Skin epidermis (tissue), 12 donors: Measurements from ENCODE around the gene TMEM214.

ENCODE experiments used
- H3K27ac ChIP-seq, 21 experiments: fragments of 200-600 bp; sonication (generic) in 11 of 21; one replicate each; pipeline ENCODE4 v1.5.0; 2020; ENCODE audit warnings: mild to moderate bottlenecking in 3 of 21, inconsistent platforms in 2 of 21, moderate library complexity in 2 of 21
- H3K4me3 ChIP-seq, 7 experiments: fragments of 200-600 bp; sonication (generic) in 2 of 7; one replicate each; pipeline ENCODE4 v1.5.0; 2020; ENCODE audit warnings: inconsistent platforms in 2 of 7, mild to moderate bottlenecking in 2 of 7, moderate library complexity in 1 of 7

Gene TMEM214

DNA sequence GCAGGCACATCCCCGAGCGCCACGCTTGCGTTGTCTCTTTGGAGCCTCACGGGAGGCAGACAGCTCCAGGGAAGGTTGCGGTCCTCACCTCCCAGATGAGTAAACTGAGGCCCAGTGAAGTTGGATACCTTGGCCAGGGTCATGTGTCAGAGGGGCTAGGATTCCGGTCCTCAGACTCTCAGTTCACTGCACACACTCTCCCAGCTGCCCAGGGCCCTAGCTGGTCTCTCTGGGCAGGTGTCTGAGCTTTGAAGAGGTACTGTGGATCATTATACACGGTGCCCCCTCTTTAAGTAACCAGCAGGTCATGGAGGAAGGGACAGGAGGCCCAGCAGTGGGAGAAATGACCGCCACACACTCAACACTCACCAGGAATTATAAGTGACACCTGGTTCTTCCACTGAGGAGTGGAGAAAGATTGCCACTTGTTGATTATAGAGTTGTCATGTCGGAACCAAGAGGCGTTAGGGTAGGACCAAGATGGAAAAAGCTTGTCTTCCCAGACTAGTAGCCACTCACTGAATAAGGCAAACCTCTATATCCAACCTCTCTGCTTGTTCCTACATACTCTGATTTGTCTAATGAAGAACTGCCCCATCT, 588 bp downstream of the TMEM214 start:
- Histone ChIP-seq H3K27ac (peak overlapping the region; percentile 82 to 98 (median 94)), H3K4me3 (peak overlapping the region; percentile 58 to 99 (median 92))

DNA sequence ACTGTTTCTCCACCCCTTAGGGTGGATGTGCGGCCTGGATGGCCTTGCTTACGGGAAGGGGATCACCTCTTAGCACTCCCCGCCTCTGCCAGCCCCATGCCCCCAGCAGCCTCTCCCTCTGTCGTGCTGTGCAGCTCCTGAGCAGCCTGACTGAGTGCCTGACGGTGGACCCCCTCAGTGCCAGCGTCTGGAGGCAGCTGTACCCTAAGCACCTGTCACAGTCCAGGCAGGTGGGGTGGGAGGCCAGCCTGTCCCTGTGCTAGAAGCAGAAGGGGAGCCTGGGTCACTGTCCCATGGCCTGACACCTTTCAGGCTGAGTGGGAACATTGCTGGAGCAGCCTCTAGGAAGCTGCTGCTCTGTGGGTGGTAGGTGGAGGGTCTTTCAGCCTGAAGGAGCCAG, 5.2 kb downstream of the TMEM214 start:
- no peak overlapping the region for H3K4me3 ChIP-seq
- H3K27ac ChIP-seq = peak overlapping the region in 1 of 21 experiments; percentile 36

DNA sequence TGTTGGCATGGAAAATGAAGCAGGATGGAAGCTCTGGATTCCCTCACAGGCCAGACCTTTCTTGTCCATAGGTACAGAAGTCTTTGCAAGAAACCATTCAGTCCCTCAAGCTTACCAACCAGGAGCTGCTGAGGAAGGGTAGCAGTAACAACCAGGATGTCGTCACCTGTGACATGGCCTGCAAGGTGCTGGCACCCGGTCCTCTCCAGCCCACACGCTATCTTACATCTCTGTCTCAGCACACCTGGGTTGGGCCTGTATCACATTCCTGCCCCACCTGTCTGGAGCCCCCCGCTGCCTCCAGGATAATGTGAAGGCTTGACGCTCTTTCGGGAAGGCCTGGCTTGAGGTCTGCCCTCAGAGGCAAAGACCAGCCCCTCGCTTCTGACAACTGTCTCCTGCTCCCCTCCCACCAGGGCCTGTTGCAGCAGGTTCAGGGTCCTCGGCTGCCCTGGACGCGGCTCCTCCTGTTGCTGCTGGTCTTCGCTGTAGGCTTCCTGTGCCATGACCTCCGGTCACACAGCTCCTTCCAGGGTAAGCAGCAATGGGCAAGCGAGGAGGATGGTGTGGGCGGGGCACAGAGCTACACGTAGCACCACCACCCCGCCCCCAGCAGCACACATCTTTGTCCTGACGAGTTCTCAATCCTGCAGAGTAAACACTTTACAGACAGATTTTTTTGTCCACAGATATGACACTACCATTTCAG, 6.0 kb downstream of the TMEM214 start:
- Histone ChIP-seq H3K27ac (no peak overlapping the region), H3K4me3 (no peak overlapping the region)

DNA sequence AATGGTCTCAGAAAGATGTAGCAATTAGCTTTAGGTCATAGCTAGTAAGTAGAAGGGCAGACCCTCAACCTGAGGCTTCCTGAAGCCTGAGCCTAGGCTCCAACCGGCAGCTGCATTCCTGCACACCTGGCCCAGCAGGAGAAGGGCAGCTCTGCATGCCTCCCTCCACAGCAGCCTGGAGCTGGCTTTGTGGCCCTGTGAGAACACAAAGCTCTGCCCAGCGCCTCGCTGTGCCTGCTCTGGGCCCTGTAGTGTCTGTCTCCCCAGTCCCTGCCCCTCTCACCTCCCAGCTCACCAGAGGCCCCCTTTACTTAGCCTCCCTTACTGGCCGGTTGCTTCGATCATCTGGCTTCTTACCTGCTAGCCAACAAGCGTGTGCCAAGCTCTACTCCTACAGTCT, 6.7 kb downstream of the TMEM214 start:
- no peak overlapping the region for H3K27ac ChIP-seq

DNA sequence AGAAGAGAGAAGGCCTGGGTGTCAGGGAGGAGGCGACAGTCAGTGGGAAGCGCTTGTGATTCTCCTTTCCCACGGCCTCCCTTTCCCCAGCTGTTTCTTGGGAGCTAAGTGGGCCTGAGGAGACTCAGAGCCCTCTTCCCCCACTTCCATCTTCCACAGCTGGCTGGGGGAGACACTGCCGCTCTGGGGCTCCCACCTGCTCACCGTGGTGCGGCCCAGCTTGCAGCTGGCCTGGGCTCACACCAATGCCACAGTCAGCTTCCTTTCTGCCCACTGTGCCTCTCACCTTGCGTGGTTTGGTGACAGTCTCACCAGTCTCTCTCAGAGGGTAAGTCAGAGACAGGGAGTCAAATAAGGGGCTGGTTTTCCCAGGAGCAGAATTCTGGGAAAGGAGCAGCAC, 7.1 kb downstream of the TMEM214 start:
- Histone ChIP-seq H3K27ac (no peak overlapping the region), H3K4me3 (no peak overlapping the region)

More for the DNA sequence above, 6.7 kb downstream of the TMEM214 start:
- H3K4me3 ChIP-seq = no peak overlapping the region

DNA sequence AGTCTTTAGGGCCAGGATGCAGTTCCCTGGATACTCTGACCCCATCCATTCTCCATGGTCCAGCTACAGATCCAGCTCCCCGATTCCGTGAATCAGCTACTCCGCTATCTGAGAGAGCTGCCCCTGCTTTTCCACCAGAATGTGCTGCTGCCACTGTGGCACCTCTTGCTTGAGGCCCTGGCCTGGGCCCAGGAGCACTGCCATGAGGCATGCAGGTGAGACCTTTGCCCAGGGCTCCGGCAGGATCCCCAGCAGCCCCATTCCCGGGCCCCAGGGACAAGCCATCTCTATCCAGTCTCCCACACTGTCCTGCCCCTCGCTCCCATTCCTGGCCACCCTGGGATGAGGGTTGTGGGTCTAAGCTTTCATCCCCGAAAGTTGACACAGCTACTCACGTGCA, 7.5 kb downstream of the TMEM214 start:
- no peak overlapping the region for H3K27ac ChIP-seq
- H3K4me3 ChIP-seq = no peak overlapping the region

DNA sequence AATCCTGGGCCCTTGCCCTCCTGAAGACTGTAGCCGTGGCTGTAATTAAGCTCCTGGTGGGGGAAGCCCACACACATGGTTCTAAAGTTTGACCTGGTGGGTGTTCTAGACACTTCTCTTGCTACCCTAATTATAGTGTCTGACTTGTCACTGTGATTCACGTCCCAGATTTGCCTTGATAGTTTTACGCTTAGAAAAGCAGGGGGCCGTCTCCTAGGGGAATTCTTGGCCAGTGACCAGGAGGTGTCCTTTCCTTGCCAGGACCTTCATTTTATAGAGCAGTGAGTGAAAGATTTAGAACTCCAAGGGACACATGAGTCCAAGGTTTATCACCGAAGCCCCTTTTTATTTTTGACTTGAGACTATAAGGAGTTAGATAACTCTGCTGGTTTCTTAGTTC, 9.0 kb downstream of the TMEM214 start:
- H3K27ac ChIP-seq = peak overlapping the region in 1 of 21 experiments; percentile 3
- no peak overlapping the region for H3K4me3 ChIP-seq

DNA sequence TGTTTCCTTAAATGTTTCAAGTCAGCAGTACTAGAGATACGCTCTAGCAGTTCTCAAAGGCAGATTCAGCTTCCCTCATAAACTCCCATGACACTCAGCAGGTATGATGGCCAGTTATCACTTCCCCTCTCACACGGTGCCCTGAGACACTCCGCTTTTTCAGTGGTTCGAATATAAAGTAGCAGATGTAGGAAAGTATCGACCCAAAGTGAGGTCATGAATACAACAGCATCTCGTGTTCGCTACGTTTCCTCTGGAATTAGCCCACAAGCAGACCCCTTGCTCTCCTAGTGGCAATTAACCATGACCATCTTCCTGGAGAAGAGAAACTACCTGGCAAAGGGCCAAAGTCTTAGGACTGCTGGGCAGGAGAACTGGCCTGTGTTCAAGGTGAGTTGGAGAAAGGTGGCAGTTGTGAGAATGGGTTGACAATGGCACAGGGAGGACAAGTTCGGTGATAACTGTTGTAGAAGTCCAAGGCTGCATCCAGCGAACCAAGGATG, 9.4 kb downstream of the TMEM214 start:
- no peak overlapping the region for H3K27ac ChIP-seq
- no peak overlapping the region for H3K4me3 ChIP-seq

DNA sequence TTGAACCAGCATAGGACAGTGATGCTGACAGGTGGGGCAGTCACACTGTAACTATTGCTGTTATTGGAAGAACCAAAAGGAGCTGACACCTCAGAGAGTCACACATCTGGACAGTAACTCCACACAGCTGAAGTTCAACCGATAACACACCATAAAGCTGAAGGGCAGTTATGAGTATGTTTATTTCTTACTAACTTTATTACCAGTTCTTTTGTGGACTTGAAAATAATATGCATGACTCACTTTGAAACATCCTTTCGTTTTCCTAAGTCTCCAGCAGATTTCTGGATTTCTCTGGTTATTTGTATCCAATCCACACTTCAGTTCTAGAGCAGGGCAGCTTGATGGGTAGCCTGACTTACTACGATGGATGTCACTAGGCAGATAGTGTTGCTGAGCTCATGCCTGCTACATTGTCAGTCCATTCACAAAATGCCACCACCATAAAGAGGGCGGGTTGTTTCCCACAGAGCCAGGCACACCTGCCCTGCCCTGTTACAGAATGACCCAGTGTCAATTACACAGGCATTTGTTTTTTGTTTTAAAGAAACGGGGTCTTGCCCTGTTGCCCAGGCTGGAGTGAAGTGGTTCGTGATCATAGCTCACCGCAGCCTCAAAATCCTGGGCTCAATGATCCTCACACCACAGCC, 10.3 kb downstream of the TMEM214 start:
- H3K27ac ChIP-seq = no peak overlapping the region

DNA sequence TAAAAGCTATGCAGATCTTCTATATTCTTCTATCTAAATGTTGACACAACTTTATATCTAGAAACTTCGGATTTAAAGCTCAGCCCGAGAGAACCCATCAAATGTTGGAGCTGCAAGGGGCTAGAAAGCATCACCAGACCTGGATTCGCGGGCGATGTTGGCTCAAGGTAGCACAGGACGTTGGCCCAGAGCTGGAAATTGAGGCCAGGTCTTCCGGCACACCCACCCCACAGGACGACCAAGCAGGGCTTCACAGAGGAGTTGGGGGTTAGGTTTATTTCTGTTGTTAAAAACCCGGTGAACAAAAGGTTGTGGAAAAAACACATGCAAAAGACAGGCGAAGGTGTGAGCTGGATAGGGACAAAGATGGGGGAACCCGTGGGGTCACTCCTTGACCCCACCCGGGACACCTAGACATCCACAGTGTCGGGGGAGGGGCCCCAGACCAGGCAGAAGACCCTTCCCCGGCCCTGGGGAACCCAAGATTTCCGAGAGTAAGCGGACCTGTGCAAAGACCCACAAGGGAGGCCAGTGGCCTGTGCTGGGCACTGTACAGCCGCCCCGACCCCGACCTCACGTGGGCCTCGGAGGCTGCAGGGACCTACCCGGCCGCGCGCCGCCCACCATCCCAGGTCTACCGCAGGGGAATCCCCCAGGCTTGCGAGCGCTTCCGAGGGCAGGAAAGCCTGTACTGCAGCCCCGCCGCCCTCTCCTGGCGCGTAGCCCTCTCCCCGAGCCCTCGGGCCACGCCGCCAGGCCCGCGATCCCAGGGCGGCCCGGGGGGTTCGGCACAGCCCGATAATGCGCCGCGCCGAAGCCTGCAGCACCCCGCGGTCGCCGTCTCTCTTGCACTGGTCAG, 16.9 kb downstream of the TMEM214 start:
- peak overlapping the region in 19 of 21 experiments; percentile 37 to 92 (median 85) for H3K27ac ChIP-seq
- peak overlapping the region; percentile 65 to 96 (median 84) for H3K4me3 ChIP-seq

More for the DNA sequence above, 10.3 kb downstream of the TMEM214 start:
- no peak overlapping the region for H3K4me3 ChIP-seq

DNA sequence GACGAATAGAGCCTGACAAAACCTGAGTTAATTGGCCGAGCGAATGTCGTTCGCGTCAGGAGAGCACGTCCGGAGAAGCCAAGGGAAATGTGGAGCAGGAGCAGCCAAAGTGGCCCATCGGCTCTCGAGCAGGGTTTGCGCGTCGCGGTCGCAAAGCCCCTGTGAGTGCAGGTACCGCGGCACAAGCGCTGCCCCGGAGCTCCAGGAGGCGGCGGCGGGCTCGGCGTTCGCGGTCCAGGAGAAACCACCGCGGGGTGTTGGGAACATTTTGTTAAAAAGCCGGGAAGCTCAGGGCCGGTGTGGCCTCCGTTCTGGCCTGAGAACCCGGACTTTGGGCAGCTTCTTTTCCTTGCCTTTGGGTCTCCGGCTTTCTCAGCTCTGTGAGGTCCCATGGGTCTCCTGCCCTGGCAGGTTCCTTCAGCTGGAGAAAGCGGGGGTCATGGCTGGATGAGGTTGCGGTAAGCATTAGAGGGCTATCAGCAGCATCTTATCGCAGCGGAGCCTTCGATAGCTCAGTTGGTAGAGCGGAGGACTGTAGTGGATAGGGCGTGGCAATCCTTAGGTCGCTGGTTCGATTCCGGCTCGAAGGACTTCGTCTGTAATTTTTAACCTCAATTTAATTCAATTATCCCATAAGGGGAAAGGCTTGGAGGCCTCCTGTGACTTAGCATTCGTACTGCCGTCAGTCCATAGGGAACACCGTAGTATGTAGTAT, 17.7 kb downstream of the TMEM214 start:
- Histone ChIP-seq H3K4me3 (peak overlapping the region; percentile 65 to 96 (median 84)), H3K27ac (peak overlapping the region in 20 of 21 experiments; percentile 65 to 92 (median 84))

DNA sequence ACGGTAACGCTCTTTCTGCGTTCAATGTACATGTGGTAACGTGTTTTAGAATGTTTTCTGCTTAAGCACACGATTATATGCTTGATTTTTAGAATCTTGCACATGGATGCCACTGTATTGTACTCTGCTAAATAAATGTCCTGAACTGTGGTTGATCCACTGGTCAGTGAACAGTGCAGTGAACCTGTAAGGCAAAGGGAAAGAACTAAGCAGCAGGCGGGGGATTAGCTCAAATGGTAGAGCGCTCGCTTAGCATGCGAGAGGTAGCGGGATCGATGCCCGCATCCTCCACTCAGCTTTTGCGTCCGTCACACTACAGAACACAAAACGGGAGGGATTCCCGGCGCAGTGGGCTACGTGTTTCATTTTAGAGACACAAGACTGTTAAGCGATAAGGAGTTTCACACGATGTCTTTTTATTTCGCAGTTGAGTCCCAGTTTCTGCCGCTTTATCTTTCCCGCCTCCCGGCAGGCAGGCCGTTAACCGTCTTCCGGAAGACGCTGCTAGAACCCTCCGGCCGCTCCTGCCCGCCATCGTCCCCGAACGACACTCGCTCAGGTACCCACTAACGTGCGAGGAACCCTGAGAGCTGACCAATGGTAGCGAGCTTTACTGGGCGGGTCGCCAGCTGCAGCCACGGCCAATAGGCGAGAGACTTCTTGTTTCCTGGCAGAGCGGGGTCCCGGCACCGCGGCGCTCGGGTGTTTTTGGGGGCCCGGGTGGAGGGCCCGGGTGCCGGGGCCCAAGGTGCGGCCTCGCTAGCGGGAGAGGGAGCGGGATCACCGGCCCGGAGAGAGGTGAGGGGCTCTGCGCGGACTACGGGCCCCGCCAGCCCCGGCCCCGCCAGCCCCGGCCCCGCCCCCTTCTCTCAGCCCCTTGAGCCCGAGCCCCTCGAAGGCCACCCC, 18.5 kb downstream of the TMEM214 start, which contains the start of gene AGBL5:
TSS of gene AGBL5 (plus strand) at position 673 of the 906 bp plus-strand sequence. CDS start 1,291 bp downstream, outside the sequence.
- Histone ChIP-seq H3K4me3 (peak within 1 kb of the TSS; percentile 65 to 96 (median 84)), H3K27ac (peak within 1 kb of the TSS; percentile 65 to 92 (median 84))

DNA sequence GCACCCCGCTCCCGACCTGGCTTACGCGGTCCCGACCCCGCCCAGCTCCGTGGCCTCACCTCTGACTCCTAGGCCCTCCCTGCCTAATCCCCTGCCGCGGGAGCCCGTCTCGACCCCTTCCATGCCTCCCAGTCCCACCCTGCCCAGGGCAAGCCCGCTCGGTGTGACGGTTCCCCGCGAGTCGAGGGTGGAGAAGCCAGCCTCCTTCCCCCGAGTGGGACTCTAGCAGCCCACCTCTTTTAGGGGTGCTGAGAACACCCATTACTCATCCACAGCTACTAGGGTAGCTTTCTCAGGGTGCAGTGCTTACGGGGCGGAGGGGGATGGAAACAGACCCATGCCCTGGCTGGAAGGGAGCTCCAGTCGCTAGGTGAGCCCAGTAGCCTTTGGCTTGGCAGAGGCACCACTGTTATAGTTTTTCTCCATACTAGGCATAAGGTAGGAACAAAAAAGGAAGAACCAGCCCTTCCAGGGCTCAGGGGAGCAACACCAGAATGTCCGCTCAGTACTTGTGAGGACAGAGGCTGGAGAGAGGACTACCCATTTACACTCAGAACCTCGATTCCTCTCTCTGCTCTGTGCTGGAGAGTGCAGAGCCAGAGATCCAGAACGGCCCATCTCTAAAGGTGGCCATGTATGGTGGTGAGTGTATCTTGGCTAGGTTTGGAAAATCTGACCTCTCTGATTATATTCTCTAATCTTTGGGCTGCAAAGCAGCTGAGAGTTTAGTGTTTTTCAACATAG, 19.3 kb downstream of the TMEM214 start:
- peak overlapping the region; percentile 65 to 96 (median 84) for H3K4me3 ChIP-seq
- peak overlapping the region; percentile 65 to 92 (median 84) for H3K27ac ChIP-seq

DNA sequence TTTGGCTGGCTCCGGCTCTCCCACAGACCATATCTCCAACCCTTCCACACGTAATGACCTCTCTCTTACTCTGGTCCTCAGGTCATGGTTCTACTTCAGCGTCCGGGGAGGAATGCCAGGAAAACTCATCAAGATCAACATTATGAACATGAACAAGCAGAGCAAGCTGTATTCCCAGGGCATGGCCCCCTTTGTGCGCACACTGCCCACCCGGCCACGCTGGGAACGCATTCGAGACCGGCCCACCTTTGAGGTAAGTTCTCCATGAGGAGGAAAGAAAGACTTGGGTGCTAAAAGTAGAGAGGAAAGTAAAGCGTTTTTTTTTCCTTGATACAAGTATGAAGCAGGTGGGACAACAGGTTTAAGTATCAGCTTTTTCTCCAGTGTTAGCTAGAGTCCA, 20.6 kb downstream of the TMEM214 start:
- Histone ChIP-seq H3K4me3 (no peak overlapping the region), H3K27ac (no peak overlapping the region)

DNA sequence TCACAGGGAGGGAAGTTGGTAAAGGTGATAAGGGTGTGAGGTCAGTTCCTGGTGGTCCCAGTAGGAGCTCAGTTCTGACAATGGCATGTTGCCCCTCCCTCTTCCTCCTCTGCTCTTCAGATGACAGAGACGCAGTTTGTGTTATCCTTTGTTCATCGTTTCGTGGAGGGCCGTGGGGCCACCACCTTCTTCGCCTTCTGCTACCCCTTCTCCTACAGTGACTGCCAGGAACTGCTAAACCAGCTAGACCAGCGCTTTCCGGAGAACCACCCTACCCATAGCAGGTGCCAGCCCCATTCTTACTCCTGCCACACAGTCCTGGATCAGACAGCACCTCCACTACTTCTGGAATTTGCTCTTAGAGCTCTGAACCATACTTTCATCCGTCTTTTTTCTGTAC, 21.0 kb downstream of the TMEM214 start:
- Histone ChIP-seq H3K4me3 (no peak overlapping the region), H3K27ac (no peak overlapping the region)

DNA sequence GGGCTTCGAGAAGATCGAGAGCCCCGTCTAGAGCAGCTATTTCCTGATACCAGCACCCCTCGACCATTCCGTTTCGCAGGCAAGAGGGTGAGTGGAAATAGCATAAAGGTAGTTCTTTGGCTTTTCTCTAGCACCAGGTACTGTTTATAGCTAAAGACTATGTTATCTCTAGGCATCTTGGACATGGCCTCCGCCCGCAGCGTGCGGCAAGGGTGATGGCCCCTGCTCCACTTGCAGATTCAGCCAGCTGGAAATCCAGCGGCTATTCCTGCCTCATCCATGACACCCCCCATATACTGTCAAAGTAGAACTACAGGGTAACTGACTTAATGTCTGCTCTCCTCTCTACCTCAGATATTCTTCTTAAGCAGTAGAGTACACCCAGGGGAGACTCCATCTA, 22.0 kb downstream of the TMEM214 start:
- H3K4me3 ChIP-seq = no peak overlapping the region
- H3K27ac ChIP-seq = no peak overlapping the region

DNA sequence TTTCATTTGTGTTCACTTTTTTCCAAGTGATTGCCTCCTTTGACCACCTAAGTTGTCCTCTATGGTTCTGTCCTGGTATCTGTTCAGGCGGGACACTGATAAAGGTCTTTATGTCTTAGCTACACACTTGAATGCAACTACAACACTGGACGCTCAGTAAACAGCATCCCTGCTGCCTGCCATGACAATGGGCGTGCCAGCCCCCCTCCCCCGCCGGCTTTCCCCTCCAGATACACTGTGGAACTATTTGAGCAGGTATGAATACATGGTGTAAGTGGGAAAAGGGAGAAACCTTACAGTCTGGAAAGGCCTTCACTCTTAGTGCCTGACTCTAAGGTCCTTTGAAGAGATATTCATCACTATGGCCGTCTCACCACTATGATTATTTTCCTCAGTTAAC, 24.4 kb downstream of the TMEM214 start:
- H3K27ac ChIP-seq = no peak overlapping the region
- no peak overlapping the region for H3K4me3 ChIP-seq
